Measurements from ENCODE around the gene ACSM6. TPM values are rescaled to one million over a fixed set of nuclear protein-coding genes. Genes with fewer than 3 reads are reported as not detected.
A peak's percentile ranks its signal among the peaks of the same experiment; 100 is the strongest.

Gene ACSM6
- total RNA-seq, 2 experiments from 2014 or later: not detected

DNA sequence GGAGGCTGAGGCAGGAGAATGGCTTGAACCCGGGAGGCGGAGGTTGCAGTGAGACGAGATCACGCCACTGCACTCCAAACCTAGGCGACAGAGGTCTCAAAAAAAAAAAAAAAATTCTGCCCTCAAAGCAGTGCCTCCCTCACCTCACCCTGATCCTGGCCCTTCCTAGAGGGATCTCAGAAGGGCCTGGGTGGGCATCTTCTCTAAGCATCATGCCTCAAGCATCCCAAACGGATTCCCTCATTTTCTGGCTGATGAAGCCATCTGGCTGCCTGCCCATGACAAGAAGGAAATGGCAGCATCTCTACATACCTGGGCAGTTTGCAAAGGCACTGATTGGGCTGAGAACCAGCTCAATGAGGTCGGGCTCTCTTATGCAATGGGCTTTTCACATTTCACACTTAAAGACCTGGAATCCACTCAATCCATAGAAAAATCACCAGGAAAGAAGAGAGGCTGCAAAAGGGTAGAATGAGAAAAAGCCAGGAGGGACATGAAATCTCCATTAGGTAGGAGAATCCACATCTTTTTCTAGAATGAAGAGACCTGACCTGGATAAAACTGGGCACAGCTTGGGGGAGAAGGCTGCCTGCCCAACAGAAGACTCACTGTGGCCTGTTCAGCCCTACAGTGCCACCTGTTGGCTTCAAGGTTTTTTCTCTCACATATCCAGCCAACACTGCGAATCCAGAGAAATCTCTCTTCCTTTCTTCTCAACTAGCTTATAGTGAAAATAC is 48.7 kb downstream of the ACSM6 start:
- Mint-ChIP-seq H3K4me3 (no peak overlapping the region), H3K4me1 (peaks cover 24% of the 10 kb centered on the region), H3K9me3 (no peaks in the 10 kb centered on the region), H3K27me3 (no peaks in the 10 kb centered on the region), H3K27ac (no peak overlapping the region), H3K36me3 (ENCODE audit: low read depth) (peaks cover 6% of the 10 kb centered on the region)
- ChIA-PET CTCF (interaction anchor here (0.7 to 2.5 kb wide), 9 partner anchors 9 to 602 kb away, joined by 3 to 10 read pairs (median 4); no protein-coding TSS in a partner anchor), POLR2A (interaction anchor here (1.0 kb wide), 1 partner anchor 10 kb away, joined by 4 read pairs; no protein-coding TSS in a partner anchor)
- peak; percentile 45 for DNase-seq

DNA sequence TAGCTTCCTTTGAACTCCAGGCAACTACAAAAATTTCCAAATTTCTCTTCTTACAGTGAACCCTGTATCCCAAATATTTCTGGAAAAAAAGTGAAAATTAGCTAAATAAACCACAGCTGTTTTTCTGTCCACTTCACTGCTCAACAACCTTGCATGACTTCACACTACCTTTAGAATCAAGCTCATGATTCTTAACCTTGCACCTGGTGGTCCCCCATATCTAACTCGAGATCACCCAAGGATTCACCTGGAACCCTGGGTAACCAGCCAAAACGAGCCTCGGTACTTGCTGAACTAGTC is 49.2 kb downstream of the ACSM6 start:
- no peaks in the 10 kb centered on the region for H3K9me3 Mint-ChIP-seq
- ChIA-PET POLR2A (interaction anchor here (1.0 kb wide), 1 partner anchor 11 kb away, joined by 4 read pairs; no protein-coding TSS in a partner anchor), CTCF (interaction anchor here (0.8 to 2.5 kb wide), 8 partner anchors 10 to 120 kb away, joined by 3 to 10 read pairs (median 4); no protein-coding TSS in a partner anchor)
- H3K36me3 Mint-ChIP-seq (ENCODE audit: low read depth): peaks cover 6% of the 10 kb centered on the region
- DNase-seq: no peak
- no peak overlapping the region for H3K4me3 Mint-ChIP-seq
- H3K27me3 Mint-ChIP-seq: no peaks in the 10 kb centered on the region
- H3K4me1 Mint-ChIP-seq: peaks cover 24% of the 10 kb centered on the region
- no peak overlapping the region for H3K27ac Mint-ChIP-seq

DNA sequence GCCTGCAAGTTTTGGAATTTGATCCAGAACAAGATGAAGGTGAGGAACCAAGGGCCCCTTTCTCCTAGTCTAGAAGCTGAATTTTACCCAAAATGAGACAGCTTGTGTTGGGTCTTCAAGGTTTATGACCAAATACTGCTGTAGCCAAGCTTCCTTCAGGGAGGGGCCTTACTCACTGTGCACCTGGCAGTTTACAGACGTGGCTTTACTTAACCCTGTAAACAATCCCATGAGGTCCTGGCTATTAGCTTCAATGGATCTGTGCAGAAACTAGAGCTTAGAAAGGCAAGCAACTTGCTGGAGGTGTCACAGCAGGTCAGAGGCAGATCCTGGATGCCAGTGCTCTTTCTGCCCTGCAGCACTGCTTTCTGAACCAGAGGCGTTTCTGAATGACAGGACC is 50.1 kb downstream of the ACSM6 start:
- ChIA-PET POLR2A (no interaction called here), CTCF (interaction anchor here (0.8 to 2.5 kb wide), 4 partner anchors 110 to 122 kb away, joined by 3 to 10 read pairs (median 6); no protein-coding TSS in a partner anchor)
- no peak overlapping the region for H3K4me3 Mint-ChIP-seq
- peaks cover 6% of the 10 kb centered on the region for H3K36me3 Mint-ChIP-seq (ENCODE audit: low read depth)
- no peaks in the 10 kb centered on the region for H3K9me3 Mint-ChIP-seq
- H3K27ac Mint-ChIP-seq: no peak overlapping the region
- peaks cover 24% of the 10 kb centered on the region for H3K4me1 Mint-ChIP-seq
- DNase-seq: no peak
- H3K27me3 Mint-ChIP-seq: no peaks in the 10 kb centered on the region

DNA sequence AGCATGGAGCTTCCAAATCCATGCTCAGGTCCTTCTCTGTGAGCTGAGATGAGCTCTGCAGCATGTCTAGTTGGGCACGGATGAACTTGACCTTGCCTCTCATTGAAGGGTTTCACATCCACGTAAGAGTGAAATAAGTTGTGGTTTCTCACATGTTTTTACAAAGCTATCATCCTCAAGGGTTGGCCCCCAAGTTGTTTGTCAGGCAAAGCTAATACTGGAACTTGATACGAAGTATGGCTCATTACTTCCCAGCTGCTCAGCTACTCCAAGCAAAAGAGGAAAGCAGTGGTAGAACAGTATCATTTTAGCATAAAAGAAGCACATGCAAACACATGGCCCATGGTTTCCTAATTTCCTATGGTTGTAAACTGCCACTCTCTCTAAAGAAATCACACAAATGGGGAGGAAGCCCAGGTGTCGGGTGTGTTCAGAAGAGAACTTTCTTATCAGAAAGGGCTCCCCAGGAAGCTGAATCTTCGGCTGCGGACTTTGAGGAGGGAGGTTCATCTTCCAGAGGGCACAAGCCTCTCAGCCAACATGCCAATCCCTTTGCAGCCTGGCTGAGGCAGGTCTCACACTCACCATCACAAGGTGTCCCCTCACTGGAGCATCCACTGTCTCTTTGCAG is 51.5 kb downstream of the ACSM6 start:
- no peaks in the 10 kb centered on the region for H3K27me3 Mint-ChIP-seq
- ChIA-PET POLR2A (interaction anchor here (0.6 kb wide), 1 partner anchor 116 kb away, joined by 4 read pairs; no protein-coding TSS in a partner anchor), CTCF (interaction anchor here (1.2 to 2.7 kb wide), 7 partner anchors 8 to 258 kb away, joined by 3 to 7 read pairs (median 4); no protein-coding TSS in a partner anchor)
- H3K4me1 Mint-ChIP-seq: peaks cover 24% of the 10 kb centered on the region
- H3K9me3 Mint-ChIP-seq: no peaks in the 10 kb centered on the region
- no peaks in the 10 kb centered on the region for H3K36me3 Mint-ChIP-seq (ENCODE audit: low read depth)
- DNase-seq: no peak
- H3K4me3 Mint-ChIP-seq: no peak overlapping the region
- H3K27ac Mint-ChIP-seq: no peak overlapping the region

DNA sequence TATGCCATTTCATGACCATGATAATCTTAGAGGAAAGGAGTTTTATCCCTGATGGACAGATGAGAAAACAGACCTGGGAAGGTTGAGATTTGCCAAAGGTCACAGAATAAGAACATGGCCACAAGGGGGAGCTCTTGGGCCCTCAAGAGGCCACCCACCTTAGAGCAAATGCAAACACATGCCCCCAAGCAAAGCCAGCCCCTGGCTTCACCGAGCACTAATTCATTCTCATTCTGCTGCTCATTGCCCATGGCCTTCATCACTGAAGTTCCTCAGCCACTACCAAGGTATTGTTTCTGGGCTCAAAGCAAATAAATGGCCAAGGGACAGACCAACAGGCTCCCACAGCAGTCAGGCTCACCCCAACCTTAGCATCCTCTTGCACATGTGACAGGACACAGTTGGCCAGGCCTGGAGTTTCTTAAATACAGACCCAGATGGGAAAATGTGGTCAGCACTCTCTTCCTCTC is 52.6 kb downstream of the ACSM6 start:
- ChIA-PET CTCF (interaction anchor here (0.6 to 2.7 kb wide), 12 partner anchors 8 to 375 kb away, joined by 3 to 13 read pairs (median 4); no protein-coding TSS in a partner anchor), POLR2A (no interaction called here)
- no peak overlapping the region for H3K4me3 Mint-ChIP-seq
- H3K4me1 Mint-ChIP-seq: peaks cover 24% of the 10 kb centered on the region
- peaks cover 3% of the 10 kb centered on the region for H3K27me3 Mint-ChIP-seq
- H3K9me3 Mint-ChIP-seq: no peaks in the 10 kb centered on the region
- H3K27ac Mint-ChIP-seq: no peak overlapping the region
- H3K36me3 Mint-ChIP-seq (ENCODE audit: low read depth): no peaks in the 10 kb centered on the region
- peak; percentile 75 for DNase-seq

DNA sequence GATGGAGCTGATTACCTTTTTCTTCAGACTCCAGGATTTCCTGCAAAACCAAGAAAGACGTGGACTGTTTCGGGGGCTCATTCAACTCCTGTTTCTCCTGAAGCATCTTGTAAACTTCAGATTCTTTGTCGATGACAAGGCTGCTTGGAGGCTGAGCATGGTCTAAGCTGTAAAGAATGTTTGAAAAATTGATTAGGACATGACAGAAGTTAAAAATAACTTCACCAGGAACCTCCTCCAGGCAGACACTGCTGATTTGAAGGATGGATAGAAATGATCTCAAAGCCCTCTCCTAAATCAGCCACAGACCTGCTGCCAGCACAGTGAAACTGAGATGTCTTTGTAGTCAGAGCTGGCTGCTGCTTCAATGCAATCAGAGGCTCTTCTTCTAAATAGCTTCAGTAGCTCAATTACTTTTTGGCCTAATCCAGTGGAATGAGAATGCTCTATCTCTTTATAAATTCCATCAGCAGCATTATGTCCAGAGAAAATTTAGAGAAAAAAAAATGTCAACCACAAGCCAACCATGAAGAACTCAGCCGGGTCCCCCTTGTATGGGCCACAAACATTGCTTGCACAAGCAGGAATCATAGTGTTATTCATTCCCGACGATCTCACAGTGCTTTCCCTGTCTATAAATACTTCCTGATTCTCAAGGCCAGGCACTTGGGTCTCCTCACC is 53.3 kb downstream of the ACSM6 start:
- Mint-ChIP-seq H3K36me3 (ENCODE audit: low read depth) (no peaks in the 10 kb centered on the region), H3K4me3 (no peak overlapping the region), H3K4me1 (peaks cover 24% of the 10 kb centered on the region), H3K9me3 (no peaks in the 10 kb centered on the region), H3K27me3 (peaks cover 3% of the 10 kb centered on the region), H3K27ac (no peak overlapping the region)
- ChIA-PET POLR2A (no interaction called here), CTCF (interaction anchor here (0.6 to 2.7 kb wide), 10 partner anchors 10 to 374 kb away, joined by 3 to 13 read pairs (median 4); no protein-coding TSS in a partner anchor)
- no peak for DNase-seq

DNA sequence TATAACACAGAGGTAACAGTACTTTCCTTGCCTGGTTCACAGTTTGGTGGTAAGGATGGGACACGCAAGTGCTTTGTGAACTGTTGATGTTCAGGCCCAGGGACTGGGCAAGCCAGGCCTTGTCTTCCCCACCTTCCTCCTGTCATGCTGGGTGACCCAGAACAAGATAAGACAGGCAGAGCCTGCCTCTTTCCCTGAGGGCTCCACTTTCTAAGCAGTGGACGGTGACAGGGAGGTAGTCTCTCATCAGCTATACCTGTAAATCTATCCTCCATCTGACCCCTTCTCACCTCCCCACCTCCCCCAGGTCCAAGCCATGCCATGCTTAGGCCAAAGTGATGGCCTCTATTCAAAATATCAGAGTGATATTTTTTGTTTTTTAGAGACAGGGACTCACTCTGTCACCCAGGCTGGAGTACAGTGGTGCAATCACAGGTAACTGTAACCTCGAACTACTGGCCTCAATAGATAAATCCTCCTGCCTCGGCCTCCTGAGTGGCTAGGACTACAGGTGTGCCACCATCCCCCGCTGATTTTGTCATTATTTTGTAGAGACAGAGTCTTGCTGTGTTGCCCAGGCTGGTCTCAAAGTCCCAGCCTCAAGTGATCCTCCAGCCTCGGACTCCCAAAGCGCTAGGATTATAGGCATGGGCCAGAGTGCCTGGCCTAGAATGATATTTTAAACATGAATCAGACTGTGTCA is 54.0 kb downstream of the ACSM6 start:
- H3K36me3 Mint-ChIP-seq (ENCODE audit: low read depth): no peaks in the 10 kb centered on the region
- H3K27ac Mint-ChIP-seq: no peak overlapping the region
- ChIA-PET POLR2A (no interaction called here), CTCF (interaction anchor here (0.8 to 2.7 kb wide), 3 partner anchors 65 to 117 kb away, joined by 3 to 13 read pairs (median 7); no protein-coding TSS in a partner anchor)
- no peaks in the 10 kb centered on the region for H3K9me3 Mint-ChIP-seq
- no peak for DNase-seq
- H3K4me3 Mint-ChIP-seq: no peak overlapping the region
- peaks cover 24% of the 10 kb centered on the region for H3K4me1 Mint-ChIP-seq
- peaks cover 9% of the 10 kb centered on the region for H3K27me3 Mint-ChIP-seq

DNA sequence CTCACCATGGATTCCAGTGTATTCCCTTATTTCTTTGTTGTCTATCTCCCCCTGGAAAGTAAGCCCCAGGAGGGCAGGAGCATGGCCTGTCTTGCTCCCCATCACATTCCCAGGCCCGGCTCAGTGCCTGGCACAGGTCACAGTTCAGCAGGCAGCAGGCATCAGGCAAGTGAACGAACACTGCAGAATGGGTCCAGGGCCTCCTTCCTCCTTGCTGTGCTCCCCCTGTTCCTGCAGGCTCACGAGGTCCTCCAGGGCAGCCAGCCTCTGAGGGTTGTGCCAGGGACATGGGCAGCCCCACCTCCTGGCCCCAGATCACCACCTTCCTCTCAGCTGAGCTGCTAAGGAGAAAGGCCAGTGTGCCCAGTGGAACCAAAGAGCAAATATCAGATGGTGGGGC is 55.0 kb downstream of the ACSM6 start:
- Mint-ChIP-seq H3K4me3 (no peak overlapping the region), H3K27me3 (peaks cover 11% of the 10 kb centered on the region), H3K36me3 (ENCODE audit: low read depth) (no peaks in the 10 kb centered on the region), H3K27ac (no peak overlapping the region), H3K9me3 (no peaks in the 10 kb centered on the region), H3K4me1 (peaks cover 24% of the 10 kb centered on the region)
- ChIA-PET CTCF (no interaction called here), POLR2A (no interaction called here)
- DNase-seq: no peak

DNA sequence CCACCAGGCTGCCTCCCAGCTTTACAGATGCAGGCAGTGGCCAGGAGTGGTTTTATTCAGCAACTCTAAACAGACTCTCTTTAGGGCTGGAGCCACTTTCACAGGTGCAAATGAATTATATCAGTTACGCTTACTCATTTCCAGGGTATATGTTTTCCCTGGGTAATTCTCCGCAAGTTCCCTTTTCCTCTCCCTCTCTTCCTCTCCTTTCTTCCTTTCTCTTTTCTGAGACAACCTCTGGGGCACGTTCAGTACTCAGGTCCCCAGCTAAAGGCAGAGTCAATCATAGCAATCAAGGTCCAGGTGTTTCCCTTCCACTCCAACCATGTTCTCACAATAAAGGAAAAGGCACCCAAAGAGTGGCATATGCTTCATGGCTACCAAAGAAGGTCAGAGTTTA is 55.4 kb downstream of the ACSM6 start:
- CTCF ChIA-PET: no interaction called here
- POLR2A ChIA-PET: no interaction called here
- Mint-ChIP-seq H3K4me1 (peaks cover 24% of the 10 kb centered on the region), H3K27ac (no peak overlapping the region), H3K9me3 (no peaks in the 10 kb centered on the region), H3K4me3 (no peak overlapping the region), H3K27me3 (peaks cover 11% of the 10 kb centered on the region), H3K36me3 (ENCODE audit: low read depth) (no peaks in the 10 kb centered on the region)
- DNase-seq: no peak

DNA sequence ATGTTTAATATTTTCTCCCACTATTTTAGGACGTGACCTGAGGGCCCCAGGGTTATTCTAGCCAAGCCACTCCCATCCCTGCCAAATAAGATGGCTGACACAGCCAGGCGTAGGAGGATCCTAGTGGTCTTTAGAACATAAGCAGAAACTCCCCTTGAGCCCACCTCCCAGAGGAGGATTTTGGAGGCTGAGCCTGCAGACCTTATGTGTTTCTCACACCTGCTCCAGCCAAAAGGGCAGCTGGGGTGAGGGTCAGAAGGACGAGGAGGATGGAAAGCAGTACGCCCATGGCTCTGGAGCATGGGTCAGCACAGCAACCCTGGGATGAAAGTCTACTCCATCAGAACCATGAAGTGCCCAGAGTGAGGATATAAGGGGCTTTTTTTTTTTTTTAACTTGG is 56.8 kb downstream of the ACSM6 start:
- Mint-ChIP-seq H3K27ac (no peak overlapping the region), H3K36me3 (ENCODE audit: low read depth) (no peaks in the 10 kb centered on the region), H3K27me3 (peaks cover 14% of the 10 kb centered on the region), H3K4me1 (peaks cover 13% of the 10 kb centered on the region), H3K9me3 (no peaks in the 10 kb centered on the region), H3K4me3 (no peak overlapping the region)
- no peak for DNase-seq
- CTCF ChIA-PET: no interaction called here
- POLR2A ChIA-PET: no interaction called here

DNA sequence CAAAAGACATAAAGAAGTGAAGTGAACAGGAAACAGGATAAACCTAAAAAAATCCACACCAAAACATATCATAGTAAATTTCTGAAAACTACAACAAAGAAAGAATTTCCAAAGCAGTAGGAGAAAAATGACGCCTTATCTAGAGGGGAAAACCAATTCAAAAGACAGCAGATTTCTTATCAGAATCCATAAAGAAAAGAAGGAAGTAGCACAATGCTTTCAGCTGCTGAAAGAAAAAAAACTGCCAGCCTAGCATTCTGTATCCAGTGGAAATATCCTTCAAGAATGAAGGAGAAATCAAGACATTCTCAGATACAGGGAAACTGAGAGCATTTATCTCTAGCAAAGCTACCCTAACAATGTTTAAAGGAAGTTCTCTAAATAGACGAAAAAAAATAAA is 59.0 kb downstream of the ACSM6 start:
- ChIA-PET CTCF (no interaction called here), POLR2A (no interaction called here)
- no peaks in the 10 kb centered on the region for H3K36me3 Mint-ChIP-seq (ENCODE audit: low read depth)
- H3K9me3 Mint-ChIP-seq: no peaks in the 10 kb centered on the region
- peaks cover 14% of the 10 kb centered on the region for H3K27me3 Mint-ChIP-seq
- no peaks in the 10 kb centered on the region for H3K4me1 Mint-ChIP-seq
- no peak overlapping the region for H3K27ac Mint-ChIP-seq
- no peak for DNase-seq
- no peak overlapping the region for H3K4me3 Mint-ChIP-seq

DNA sequence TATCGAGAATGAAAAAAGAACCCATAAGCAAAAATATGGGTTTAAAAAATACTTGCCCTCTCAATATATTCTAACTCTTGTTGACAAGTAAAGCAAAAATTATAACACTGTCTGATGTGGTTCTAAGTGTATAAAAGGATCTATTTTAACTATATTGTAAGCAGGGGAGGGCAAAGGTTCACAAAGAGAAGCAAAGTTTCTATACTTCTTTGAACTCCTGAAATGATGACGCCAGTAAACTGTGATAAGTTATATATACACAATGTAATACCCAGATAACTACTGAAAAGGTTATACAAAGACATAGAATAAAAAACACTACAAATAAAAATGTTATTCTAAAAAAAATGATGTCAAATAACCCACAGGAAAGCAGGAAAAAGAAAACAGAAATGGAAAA is 59.6 kb downstream of the ACSM6 start:
- DNase-seq: no peak
- ChIA-PET CTCF (interaction anchor here (1.2 kb wide), 1 partner anchor 11 kb away, joined by 3 read pairs; no protein-coding TSS in a partner anchor), POLR2A (no interaction called here)
- H3K27me3 Mint-ChIP-seq: peaks cover 16% of the 10 kb centered on the region
- no peak overlapping the region for H3K4me3 Mint-ChIP-seq
- no peaks in the 10 kb centered on the region for H3K36me3 Mint-ChIP-seq (ENCODE audit: low read depth)
- no peaks in the 10 kb centered on the region for H3K4me1 Mint-ChIP-seq
- no peak overlapping the region for H3K27ac Mint-ChIP-seq
- no peaks in the 10 kb centered on the region for H3K9me3 Mint-ChIP-seq
